Astrocyte of the spinal cord (primary cell): ENCODE measurements around the gene SIGMAR1.

Source experiments
- DNase-seq: peaks from one replicate; pipeline ENCODE4 v3.0.0; 2011; ENCODE audit warnings: low read depth, low spot score
- H3K4me3 ChIP-seq: 2 replicates; pipeline ENCODE4 v1.5.1; 2011; ENCODE audit warnings: low read depth, mild to moderate bottlenecking, low read length, moderate library complexity
- in situ Hi-C: cut with HindIII; loops from 2 replicates; pipeline ENCODE4 v1.10.0; 2017; ENCODE audit warnings: low sequenced_read_pairs
- TF ChIP-seq, protein P1 (sequence below): IDR thresholded peaks from 2 replicates; pipeline ENCODE4 v1.5.1; 2012; ENCODE audit warnings: low read depth, mild to moderate bottlenecking, low read length, inconsistent platforms

Gene SIGMAR1

GRCh38 chr9:34664281-34665066 lies 26.9 kb upstream of the SIGMAR1 start:
- H3K4me3 ChIP-seq = peak overlapping the region; percentile 85
- in situ Hi-C loops = no loop called here
- DNase-seq = peak; percentile 66

DNA sequence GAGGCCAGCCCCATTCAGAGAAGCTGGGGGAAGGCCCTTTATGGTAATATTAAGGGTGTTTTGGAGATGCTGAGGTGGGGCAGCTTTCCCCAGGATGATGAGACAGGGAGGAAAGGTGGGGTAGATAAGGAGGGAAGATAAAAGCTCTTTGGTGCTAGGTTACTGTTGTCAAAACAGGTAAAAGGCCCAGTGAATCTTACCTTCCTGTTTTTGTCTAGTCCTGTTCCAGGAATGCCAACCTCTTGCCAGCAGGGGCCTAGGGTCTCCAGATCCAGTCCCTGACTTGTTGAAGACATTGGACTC lies 25.7 kb upstream of the SIGMAR1 start:
- no peak overlapping the region for H3K4me3 ChIP-seq
- TF ChIP-seq, protein P1, sequence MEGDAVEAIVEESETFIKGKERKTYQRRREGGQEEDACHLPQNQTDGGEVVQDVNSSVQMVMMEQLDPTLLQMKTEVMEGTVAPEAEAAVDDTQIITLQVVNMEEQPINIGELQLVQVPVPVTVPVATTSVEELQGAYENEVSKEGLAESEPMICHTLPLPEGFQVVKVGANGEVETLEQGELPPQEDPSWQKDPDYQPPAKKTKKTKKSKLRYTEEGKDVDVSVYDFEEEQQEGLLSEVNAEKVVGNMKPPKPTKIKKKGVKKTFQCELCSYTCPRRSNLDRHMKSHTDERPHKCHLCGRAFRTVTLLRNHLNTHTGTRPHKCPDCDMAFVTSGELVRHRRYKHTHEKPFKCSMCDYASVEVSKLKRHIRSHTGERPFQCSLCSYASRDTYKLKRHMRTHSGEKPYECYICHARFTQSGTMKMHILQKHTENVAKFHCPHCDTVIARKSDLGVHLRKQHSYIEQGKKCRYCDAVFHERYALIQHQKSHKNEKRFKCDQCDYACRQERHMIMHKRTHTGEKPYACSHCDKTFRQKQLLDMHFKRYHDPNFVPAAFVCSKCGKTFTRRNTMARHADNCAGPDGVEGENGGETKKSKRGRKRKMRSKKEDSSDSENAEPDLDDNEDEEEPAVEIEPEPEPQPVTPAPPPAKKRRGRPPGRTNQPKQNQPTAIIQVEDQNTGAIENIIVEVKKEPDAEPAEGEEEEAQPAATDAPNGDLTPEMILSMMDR = no peak
- DNase-seq = no peak
- in situ Hi-C loops = no loop called here

More at GRCh38 chr9:34664281-34665066, 26.9 kb upstream of the SIGMAR1 start:
- TF ChIP-seq, protein P1 = peak; percentile 94

GRCh38 chr9:34662526-34663302 lies 25.1 kb upstream of the SIGMAR1 start, which contains the start of gene CCL27:
Gene CCL27, minus strand, starts transcription at chr9:34662657. Its CDS starts 24 bp downstream, at chr9:34662633.
- H3K4me3 ChIP-seq = no peak within 1 kb of the TSS
- in situ Hi-C loops = no loop called here
- TF ChIP-seq, protein P1 = no peak
- no peak for DNase-seq

DNA sequence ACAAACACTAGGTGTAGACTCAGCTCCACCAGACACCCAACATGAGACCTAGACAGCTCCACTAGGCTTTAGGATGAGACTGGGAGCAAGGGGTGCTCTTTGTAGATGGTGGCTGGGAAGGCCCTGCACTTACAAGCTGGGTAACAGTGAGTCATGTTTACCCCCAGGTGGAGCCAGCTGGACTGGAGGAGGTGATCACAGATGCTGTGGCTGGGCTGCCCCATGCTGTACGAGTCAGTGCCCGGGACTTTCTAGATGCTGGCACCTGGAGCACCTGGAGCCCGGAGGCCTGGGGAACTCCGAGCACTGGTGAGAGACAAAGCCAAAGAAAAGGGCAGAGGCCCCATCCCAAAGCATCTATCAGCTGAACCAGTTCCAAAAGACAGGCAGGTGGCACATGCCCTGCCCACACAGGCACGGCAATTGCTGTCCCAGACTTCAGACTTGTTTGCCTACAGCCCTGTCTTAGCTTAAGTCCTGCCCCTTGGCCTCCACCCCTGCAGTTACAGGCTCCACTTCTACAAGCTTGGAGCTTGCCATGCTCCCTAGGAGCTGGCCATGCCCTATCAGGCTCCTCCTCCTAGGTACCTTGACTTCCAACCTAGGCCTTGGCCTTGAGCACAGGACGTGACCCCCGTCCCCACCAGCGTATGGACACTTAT lies 22.1 kb upstream of the SIGMAR1 start:
- in situ Hi-C loops = no loop called here
- DNase-seq = no peak
- TF ChIP-seq, protein P1 = no peak
- H3K4me3 ChIP-seq = no peak overlapping the region

- H3K4me3 ChIP-seq = no peak overlapping the region
- in situ Hi-C loops = no loop called here
Observed at GRCh38 chr9:34658461-34658860, 20.9 kb upstream of the SIGMAR1 start.

DNA sequence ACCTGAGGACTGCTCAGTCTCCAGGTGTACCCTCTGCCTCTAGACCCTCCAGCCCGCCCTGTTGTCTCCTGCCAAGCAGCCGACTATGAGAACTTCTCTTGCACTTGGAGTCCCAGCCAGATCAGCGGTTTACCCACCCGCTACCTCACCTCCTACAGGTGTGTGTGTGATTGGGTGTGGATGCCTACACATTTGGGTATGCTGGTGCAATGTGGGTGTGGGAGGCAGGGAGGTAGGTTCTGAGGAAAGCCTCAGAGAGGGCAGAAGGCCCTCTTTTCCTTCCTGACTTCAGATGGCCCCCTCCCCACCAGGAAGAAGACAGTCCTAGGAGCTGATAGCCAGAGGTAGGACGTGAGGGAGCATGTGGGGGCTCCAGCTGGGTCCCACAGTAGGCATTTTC lies 19.4 kb upstream of the SIGMAR1 start:
- in situ Hi-C loops = no loop called here
- TF ChIP-seq, protein P1 = no peak
- H3K4me3 ChIP-seq = no peak overlapping the region
- no peak for DNase-seq

More at GRCh38 chr9:34658461-34658860, 20.9 kb upstream of the SIGMAR1 start:
- TF ChIP-seq, protein P1 = no peak
- no peak for DNase-seq
